ENCODE results near the gene SMIM1. TPM values are rescaled to one million over a fixed set of nuclear protein-coding genes. Genes with fewer than 3 reads are reported as not detected.
"Not testable (repeated sequence)": the region's sequence is repeated elsewhere in the genome, so short reads cannot be mapped to it uniquely, and the experiment has no call there.

The SMIM1 gene
- total RNA-seq (2022) (7.1 and 9.4 TPM in 2 replicates), Bru-seq, nascent RNA (percentile 33 among the genes with signal in this experiment), BruChase-seq, experiment 1, labeled RNA remaining after a 2-hour chase (percentile 37 among the genes with signal in this experiment), BruChase-seq, experiment 2, labeled RNA remaining after a 6-hour chase (percentile 26 among the genes with signal in this experiment)
- long read RNA-seq, partial matches to known transcripts = 1 of 4 reads
- long read RNA-seq, other reads (novel, unspliced or antisense) = 0 of 4 reads

GRCh38 chr1:3772715-3773571, at the start of gene SMIM1:
Gene SMIM1, plus strand, starts transcription at chr1:3772749. Its CDS starts 2,625 bp downstream, at chr1:3775374.
- Mint-ChIP-seq H3K4me3 (ENCODE audit: unreplicated experiment) (peak within 1 kb of the TSS; percentile 61), H3K27me3 (ENCODE audit: insufficient read depth, unreplicated experiment) (no peaks in the 10 kb centered on the region), H3K9me3 (ENCODE audit: unreplicated experiment) (no peaks in the 10 kb centered on the region), H3K36me3 (ENCODE audit: insufficient read depth, unreplicated experiment) (no peaks in the 10 kb centered on the region), H3K27ac (ENCODE audit: unreplicated experiment) (peak within 1 kb of the TSS; percentile 15), H3K4me1 (ENCODE audit: low read depth, unreplicated experiment) (no peaks in the 10 kb centered on the region)
- Histone ChIP-seq H3K4me3 (ENCODE audit: low read depth, low read length) (peak within 1 kb of the TSS; percentile 69), H3K4me1 (peaks cover 26% of the 10 kb centered on the region; the same call in 1 of the 2 replicates), H3K36me3 (ENCODE audit: control insufficient read depth, insufficient read depth, low read length) (no peaks in the 10 kb centered on the region), H3K9me3 (no peaks in the 10 kb centered on the region), H3K27me3 (replicated peaks; ENCODE audit: control insufficient read depth, insufficient read depth, low read length) (no peaks in the 10 kb centered on the region)
- DNase-seq = no peak
- TF ChIP-seq CTCF (IDR thresholded peaks at IDR 0.05; ENCODE audit: insufficient read depth in 1 of 2, low read depth in 1 of 2, low read length in 1 of 2, severe bottlenecking in 1 of 2, unreplicated experiment in 1 of 2) = no peak
- intact Hi-C loops (cut with micrococcal nuclease; ENCODE audit: unreplicated experiment) = loop anchor here (2.0 kb wide), 1 partner anchor 48 kb away; no protein-coding TSS in a partner anchor
- BruUV-seq (replicated peaks) = TSS peak; percentile 41
- ChIA-PET CTCF (no interaction called here), POLR2A (no interaction called here)

- POLR2A ChIA-PET = no interaction called here
- Histone ChIP-seq H3K36me3 (ENCODE audit: control insufficient read depth, insufficient read depth, low read length) (no peaks in the 10 kb centered on the region), H3K27me3 (replicated peaks; ENCODE audit: control insufficient read depth, insufficient read depth, low read length) (no peaks in the 10 kb centered on the region), H3K9me3 (no peaks in the 10 kb centered on the region), H3K4me1 (no peaks in the 10 kb centered on the region), H3K4me3 (ENCODE audit: low read depth, low read length) (no peak overlapping the region)
- no peak for DNase-seq
- H3K36me3 Mint-ChIP-seq (ENCODE audit: insufficient read depth, unreplicated experiment) = no peaks in the 10 kb centered on the region
- H3K27me3 Mint-ChIP-seq (ENCODE audit: insufficient read depth, unreplicated experiment) = no peaks in the 10 kb centered on the region
- no TSS peak for BruUV-seq (replicated peaks)
- H3K27ac Mint-ChIP-seq (ENCODE audit: unreplicated experiment) = no peak overlapping the region
- H3K9me3 Mint-ChIP-seq (ENCODE audit: unreplicated experiment) = no peaks in the 10 kb centered on the region
- TF ChIP-seq CTCF (IDR thresholded peaks at IDR 0.05; ENCODE audit: insufficient read depth in 1 of 2, low read depth in 1 of 2, low read length in 1 of 2, severe bottlenecking in 1 of 2, unreplicated experiment in 1 of 2) = no peak
- intact Hi-C loops (cut with micrococcal nuclease; ENCODE audit: unreplicated experiment) = loop anchor here (5.0 kb wide), 1 partner anchor 101 kb away; no protein-coding TSS in a partner anchor
- no peaks in the 10 kb centered on the region for H3K4me1 Mint-ChIP-seq (ENCODE audit: low read depth, unreplicated experiment)
- CTCF ChIA-PET = no interaction called here
- H3K4me3 Mint-ChIP-seq (ENCODE audit: unreplicated experiment) = no peak overlapping the region
These were observed 49.7 kb upstream of the SMIM1 start for GRCh38 chr1:3722846-3723245.

- BruUV-seq (replicated peaks); H3K4me1 Mint-ChIP-seq (ENCODE audit: low read depth, unreplicated experiment): not testable (repeated sequence)
These were observed 48.0 kb upstream of the SMIM1 start for GRCh38 chr1:3724416-3725030.

More at GRCh38 chr1:3724416-3725030, 48.0 kb upstream of the SMIM1 start:
- H3K27me3 ChIP-seq (replicated peaks; ENCODE audit: control insufficient read depth, insufficient read depth, low read length); H3K9me3 ChIP-seq; H3K36me3 Mint-ChIP-seq (ENCODE audit: insufficient read depth, unreplicated experiment); H3K4me3 Mint-ChIP-seq (ENCODE audit: unreplicated experiment); H3K27me3 Mint-ChIP-seq (ENCODE audit: insufficient read depth, unreplicated experiment); H3K4me3 ChIP-seq (ENCODE audit: low read depth, low read length); H3K27ac Mint-ChIP-seq (ENCODE audit: unreplicated experiment); H3K36me3 ChIP-seq (ENCODE audit: control insufficient read depth, insufficient read depth, low read length); H3K4me1 ChIP-seq; POLR2A ChIA-PET; H3K9me3 Mint-ChIP-seq (ENCODE audit: unreplicated experiment): not testable (repeated sequence)
- intact Hi-C loops (cut with micrococcal nuclease; ENCODE audit: unreplicated experiment) = loop anchor here (2.0 to 5.0 kb wide), 3 partner anchors 30 to 102 kb away; partner anchors contain the start of gene SMIM1
- CTCF ChIA-PET = interaction anchor here (0.5 to 1.1 kb wide), 9 partner anchors 9 to 823 kb away, joined by 3 to 8 read pairs (median 4); partner anchors contain the start of gene TPRG1L
- DNase-seq = peak; percentile 62 to 80
- TF ChIP-seq CTCF (IDR thresholded peaks at IDR 0.05; ENCODE audit: insufficient read depth in 1 of 2, low read depth in 1 of 2, low read length in 1 of 2, severe bottlenecking in 1 of 2, unreplicated experiment in 1 of 2) = peak; percentile 74 to 88
